Measurements from ENCODE around the gene C6orf52. TPM values are rescaled to one million over a fixed set of nuclear protein-coding genes. Genes with fewer than 3 reads are reported as not detected.
"Not testable (repeated sequence)": the region's sequence is repeated elsewhere in the genome, so short reads cannot be mapped to it uniquely, and the experiment has no call there.

Gene C6orf52
- polyA plus RNA-seq, 1 of the 3 experiments (the other 2 are of a cell fraction) = 1.4 TPM

GRCh38 chr6:10676403-10676802, 18.0 kb downstream of the C6orf52 start (continued):
- TF ChIP-seq RFX5 (IDR thresholded peaks at IDR 0.05; ENCODE audit: low read length) (no peak), RXRA (IDR thresholded peaks at IDR 0.05; ENCODE audit: borderline replicate concordance, low read depth) (no peak), TEAD4 (IDR thresholded peaks at IDR 0.05; ENCODE audit: borderline replicate concordance, insufficient read depth) (no peak), RCOR1 (IDR thresholded peaks at IDR 0.05; ENCODE audit: low read length) (no peak), SIN3A (IDR thresholded peaks at IDR 0.05; ENCODE audit: borderline replicate concordance, low read depth, low read length) (no peak), MXI1 (IDR thresholded peaks at IDR 0.05; ENCODE audit: low read depth, low read length) (no peak), FOXM1 (IDR thresholded peaks at IDR 0.05; ENCODE audit: low read depth) (no peak), GATA2 (CRISPR knock-in tag; IDR thresholded peaks at IDR 0.05) (no peak)
- TF ChIP-seq, protein P1, sequence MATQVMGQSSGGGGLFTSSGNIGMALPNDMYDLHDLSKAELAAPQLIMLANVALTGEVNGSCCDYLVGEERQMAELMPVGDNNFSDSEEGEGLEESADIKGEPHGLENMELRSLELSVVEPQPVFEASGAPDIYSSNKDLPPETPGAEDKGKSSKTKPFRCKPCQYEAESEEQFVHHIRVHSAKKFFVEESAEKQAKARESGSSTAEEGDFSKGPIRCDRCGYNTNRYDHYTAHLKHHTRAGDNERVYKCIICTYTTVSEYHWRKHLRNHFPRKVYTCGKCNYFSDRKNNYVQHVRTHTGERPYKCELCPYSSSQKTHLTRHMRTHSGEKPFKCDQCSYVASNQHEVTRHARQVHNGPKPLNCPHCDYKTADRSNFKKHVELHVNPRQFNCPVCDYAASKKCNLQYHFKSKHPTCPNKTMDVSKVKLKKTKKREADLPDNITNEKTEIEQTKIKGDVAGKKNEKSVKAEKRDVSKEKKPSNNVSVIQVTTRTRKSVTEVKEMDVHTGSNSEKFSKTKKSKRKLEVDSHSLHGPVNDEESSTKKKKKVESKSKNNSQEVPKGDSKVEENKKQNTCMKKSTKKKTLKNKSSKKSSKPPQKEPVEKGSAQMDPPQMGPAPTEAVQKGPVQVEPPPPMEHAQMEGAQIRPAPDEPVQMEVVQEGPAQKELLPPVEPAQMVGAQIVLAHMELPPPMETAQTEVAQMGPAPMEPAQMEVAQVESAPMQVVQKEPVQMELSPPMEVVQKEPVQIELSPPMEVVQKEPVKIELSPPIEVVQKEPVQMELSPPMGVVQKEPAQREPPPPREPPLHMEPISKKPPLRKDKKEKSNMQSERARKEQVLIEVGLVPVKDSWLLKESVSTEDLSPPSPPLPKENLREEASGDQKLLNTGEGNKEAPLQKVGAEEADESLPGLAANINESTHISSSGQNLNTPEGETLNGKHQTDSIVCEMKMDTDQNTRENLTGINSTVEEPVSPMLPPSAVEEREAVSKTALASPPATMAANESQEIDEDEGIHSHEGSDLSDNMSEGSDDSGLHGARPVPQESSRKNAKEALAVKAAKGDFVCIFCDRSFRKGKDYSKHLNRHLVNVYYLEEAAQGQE (IDR thresholded peaks at IDR 0.05; ENCODE audit: low read depth, low read length) = no peak

GRCh38 chr6:10668126-10668917, 26.1 kb downstream of the C6orf52 start:
- no peak for DNase-seq
- H3F3A ChIP-seq (replicated peaks; ENCODE audit: insufficient read depth) = no peaks in the 10 kb centered on the region
- H3K9ac ChIP-seq = no peak overlapping the region
- no peak overlapping the region for H3K27ac ChIP-seq (ENCODE audit: low read depth in 2 of 2, low read length in 1 of 2)
- no peaks in the 10 kb centered on the region for H4K20me1 ChIP-seq (ENCODE audit: insufficient read depth)
- ChIA-PET CTCF (interaction anchor here (0.8 kb wide), 1 partner anchor 1099 kb away, joined by 3 read pairs; no protein-coding TSS in a partner anchor), POLR2A (no interaction called here)
- no peaks in the 10 kb centered on the region for H3K27me3 ChIP-seq (ENCODE audit: insufficient read depth)
- H3K4me2 ChIP-seq = no peak overlapping the region
- no peaks in the 10 kb centered on the region for H3K9me3 ChIP-seq
- H3K4me3 ChIP-seq (ENCODE audit: low read depth in 2 of 2, low read length in 1 of 2) = no peak overlapping the region
- no peaks in the 10 kb centered on the region for H3K36me3 ChIP-seq (replicated peaks in 1 of 2; ENCODE audit: control insufficient read depth in 1 of 2, insufficient read depth in 2 of 2, low read length in 1 of 2)
- H3K4me1 ChIP-seq (ENCODE audit: control insufficient read depth in 1 of 2, insufficient read depth in 2 of 2, low read depth in 1 of 2, low read length in 1 of 2) = no peaks in the 10 kb centered on the region
- no peaks in the 10 kb centered on the region for H3K9me2 ChIP-seq
- H2AFZ ChIP-seq (ENCODE audit: low read depth) = no peak overlapping the region
- H3K79me2 ChIP-seq (ENCODE audit: insufficient read depth) = no peaks in the 10 kb centered on the region
- TF ChIP-seq EZH2phosphoT487 (IDR thresholded peaks at IDR 0.05; ENCODE audit: borderline replicate concordance, low read depth) = no peak
- no peak for TF ChIP-seq YY1 (IDR thresholded peaks at IDR 0.05; ENCODE audit: low read depth)
- no peak for TF ChIP-seq RXRA (IDR thresholded peaks at IDR 0.05; ENCODE audit: borderline replicate concordance, low read depth)
- TF ChIP-seq RFX5 (IDR thresholded peaks at IDR 0.05; ENCODE audit: low read length) = no peak
- TF ChIP-seq SMC3 (IDR thresholded peaks at IDR 0.05; ENCODE audit: low read depth, low read length) = no peak
- TF ChIP-seq EP300 (IDR thresholded peaks at IDR 0.05; ENCODE audit: borderline replicate concordance in 1 of 2, low read depth in 1 of 2, low read length in 1 of 2) = no peak
- TF ChIP-seq GATA2 (CRISPR knock-in tag; IDR thresholded peaks at IDR 0.05) = no peak
- 28% methylated on average over 2 of the region's 6 CpGs for WGBS (ENCODE audit: low lambda C conversion rate)

GRCh38 chr6:10665595-10665994, 28.8 kb downstream of the C6orf52 start:
- H3K9ac ChIP-seq; H3K4me1 ChIP-seq (ENCODE audit: control insufficient read depth in 1 of 2, insufficient read depth in 2 of 2, low read depth in 1 of 2, low read length in 1 of 2); DNase-seq; H3K79me2 ChIP-seq (ENCODE audit: insufficient read depth); H3K4me3 ChIP-seq (ENCODE audit: low read depth in 2 of 2, low read length in 1 of 2); H3K27ac ChIP-seq (ENCODE audit: low read depth in 2 of 2, low read length in 1 of 2); H4K20me1 ChIP-seq (ENCODE audit: insufficient read depth); H2AFZ ChIP-seq (ENCODE audit: low read depth); H3K9me3 ChIP-seq; H3K4me2 ChIP-seq; H3F3A ChIP-seq (replicated peaks; ENCODE audit: insufficient read depth); CTCF ChIA-PET; H3K27me3 ChIP-seq (ENCODE audit: insufficient read depth); POLR2A ChIA-PET; H3K9me2 ChIP-seq; H3K36me3 ChIP-seq (replicated peaks in 1 of 2; ENCODE audit: control insufficient read depth in 1 of 2, insufficient read depth in 2 of 2, low read length in 1 of 2): not testable (repeated sequence)
- 0% methylated on average over 1 of the region's 1 CpG for WGBS (ENCODE audit: low lambda C conversion rate)
